Measurements from ENCODE around the gene EXOC5.

DNA sequence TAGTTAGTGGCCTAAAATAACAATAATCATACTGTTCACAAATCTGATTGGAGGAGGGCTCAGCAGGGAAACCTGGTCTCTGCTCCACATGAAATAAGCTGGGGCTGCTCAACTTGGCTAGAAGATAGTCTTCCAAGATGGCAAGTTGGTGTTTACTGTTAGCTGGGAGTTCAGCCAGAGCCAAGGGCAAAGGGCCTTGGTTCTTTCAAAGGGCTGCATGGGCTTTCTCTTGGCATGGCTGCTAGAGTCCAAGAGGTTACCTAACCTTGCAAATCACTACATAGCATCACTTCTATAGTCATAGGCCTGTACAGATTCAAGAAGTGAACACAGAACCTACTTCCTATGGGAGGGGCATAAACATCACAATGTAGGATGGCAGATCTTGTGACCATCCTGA lies 7.1 kb downstream of the EXOC5 start:
- TF ChIP-seq, protein P1, sequence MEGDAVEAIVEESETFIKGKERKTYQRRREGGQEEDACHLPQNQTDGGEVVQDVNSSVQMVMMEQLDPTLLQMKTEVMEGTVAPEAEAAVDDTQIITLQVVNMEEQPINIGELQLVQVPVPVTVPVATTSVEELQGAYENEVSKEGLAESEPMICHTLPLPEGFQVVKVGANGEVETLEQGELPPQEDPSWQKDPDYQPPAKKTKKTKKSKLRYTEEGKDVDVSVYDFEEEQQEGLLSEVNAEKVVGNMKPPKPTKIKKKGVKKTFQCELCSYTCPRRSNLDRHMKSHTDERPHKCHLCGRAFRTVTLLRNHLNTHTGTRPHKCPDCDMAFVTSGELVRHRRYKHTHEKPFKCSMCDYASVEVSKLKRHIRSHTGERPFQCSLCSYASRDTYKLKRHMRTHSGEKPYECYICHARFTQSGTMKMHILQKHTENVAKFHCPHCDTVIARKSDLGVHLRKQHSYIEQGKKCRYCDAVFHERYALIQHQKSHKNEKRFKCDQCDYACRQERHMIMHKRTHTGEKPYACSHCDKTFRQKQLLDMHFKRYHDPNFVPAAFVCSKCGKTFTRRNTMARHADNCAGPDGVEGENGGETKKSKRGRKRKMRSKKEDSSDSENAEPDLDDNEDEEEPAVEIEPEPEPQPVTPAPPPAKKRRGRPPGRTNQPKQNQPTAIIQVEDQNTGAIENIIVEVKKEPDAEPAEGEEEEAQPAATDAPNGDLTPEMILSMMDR (IDR thresholded peaks at IDR 0.05): no peak
- no peak for TF ChIP-seq POLR2A (IDR thresholded peaks at IDR 0.05)

Measured in uterus (tissue), 2 donors.